ENCODE results near the gene ZC3H12A.

ZC3H12A gene

GRCh38 chr1:37456614-37457013 is 17.8 kb upstream of the ZC3H12A start:
- DNase-seq, result no peak

DNA sequence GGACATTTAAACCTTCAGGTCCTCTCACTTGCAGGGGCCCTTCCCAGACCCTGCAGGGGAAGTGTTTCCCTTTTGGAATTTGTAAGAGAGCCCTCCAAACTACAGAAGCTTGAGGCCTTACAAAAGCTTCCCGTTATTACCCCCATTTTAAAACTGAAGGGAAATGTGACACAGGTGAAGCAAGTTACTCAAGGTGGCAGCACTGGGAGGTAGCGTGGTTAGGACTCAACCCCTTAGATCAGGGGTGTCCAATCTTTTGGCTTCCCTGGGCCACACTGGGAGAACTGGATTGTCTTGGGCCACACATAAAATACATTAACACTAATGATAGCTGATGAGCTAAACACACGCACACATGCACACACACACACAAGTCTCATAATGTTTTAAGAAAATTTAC is 15.8 kb upstream of the ZC3H12A start:
- DNase-seq, result no peak

- no peak for DNase-seq
Observed at GRCh38 chr1:37461698-37462436, 12.5 kb upstream of the ZC3H12A start.

DNA sequence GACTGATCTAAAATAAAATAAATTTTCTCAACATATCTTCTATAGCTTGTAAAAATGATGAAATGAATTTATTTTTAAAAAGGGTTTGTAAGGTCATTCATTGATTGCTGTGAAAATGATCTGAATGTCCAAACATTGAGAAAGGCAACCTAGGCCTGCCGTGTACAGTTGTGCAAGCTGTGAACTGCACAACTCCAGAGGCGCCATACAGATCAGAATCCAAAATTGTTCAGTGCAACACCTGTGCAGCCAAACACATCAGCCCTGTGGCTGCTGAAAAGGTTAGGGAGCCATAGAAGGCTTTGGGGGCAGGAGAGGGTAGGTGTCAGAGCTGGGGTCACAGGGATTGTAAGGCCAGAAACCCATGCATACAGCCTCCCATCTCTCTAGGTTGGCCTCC is 9.9 kb upstream of the ZC3H12A start:
- DNase-seq, result no peak

- no peak for DNase-seq
Observed at GRCh38 chr1:37465593-37466517, 8.5 kb upstream of the ZC3H12A start.

DNA sequence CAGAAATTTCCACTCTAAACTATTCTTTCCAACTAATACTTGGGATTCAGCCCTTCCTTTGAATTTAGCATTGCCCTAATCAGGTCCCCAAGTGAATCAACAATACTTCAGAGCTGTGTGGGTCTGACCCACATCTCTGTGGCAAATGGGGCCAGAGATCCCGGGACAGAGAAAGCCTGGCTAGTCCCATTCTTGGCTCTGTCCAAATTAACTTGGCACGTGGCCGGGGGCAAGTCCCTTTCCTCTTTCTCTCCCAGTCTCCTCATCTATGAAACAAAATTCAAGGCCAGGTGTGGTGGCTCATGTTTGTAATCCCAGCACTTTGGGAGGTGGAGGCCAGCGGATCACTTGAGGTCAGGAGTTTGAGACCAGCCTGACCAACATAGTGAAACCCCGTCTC is 6.3 kb upstream of the ZC3H12A start:
- DNase-seq, result no peak

GRCh38 chr1:37469386-37469785 is 5.0 kb upstream of the ZC3H12A start:
- DNase-seq, result no peak

DNA sequence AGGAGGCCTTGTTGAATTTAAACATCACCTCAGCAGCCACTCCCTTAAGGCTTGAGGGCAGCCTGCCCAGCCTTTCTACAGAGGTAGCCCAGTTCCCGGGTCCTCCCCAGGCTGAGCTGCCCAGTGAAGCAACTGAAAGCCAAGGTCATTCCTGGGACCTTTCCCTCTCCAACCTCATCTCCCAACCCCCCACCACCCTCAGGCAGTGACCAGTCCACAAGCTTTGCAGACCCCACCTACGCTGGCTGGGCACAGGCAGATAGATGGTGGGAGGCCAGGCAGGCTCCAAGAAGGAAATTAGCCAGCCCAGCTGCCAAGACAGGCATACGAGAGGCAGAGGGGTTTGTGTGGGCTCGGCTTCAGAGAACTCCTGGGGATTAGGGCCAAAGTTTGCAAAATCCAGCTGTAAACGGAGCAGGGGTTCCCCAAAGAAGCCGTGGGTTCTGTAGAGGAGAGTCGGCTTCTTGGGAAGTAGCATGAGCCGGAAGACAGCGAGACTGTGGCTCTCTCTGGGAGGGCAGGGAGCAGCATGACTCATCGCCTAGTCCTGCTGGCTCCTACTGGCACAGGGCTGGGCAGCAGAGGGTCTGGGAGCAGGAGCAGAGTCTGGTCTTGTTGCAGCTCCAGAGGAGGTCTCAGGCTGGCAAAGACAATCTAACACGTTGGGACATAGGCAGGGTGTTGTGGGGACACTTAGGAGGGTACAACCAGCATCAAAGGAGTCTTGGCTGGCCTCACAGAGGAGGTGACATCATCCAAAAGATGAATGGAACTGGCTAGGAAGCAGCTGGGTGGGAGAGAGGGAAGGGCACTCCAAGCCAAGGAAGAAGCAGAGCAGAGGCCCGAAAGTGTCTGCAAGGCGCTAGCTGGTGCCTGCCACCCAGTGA is 2.8 kb upstream of the ZC3H12A start:
- DNase-seq, result no peak

DNA sequence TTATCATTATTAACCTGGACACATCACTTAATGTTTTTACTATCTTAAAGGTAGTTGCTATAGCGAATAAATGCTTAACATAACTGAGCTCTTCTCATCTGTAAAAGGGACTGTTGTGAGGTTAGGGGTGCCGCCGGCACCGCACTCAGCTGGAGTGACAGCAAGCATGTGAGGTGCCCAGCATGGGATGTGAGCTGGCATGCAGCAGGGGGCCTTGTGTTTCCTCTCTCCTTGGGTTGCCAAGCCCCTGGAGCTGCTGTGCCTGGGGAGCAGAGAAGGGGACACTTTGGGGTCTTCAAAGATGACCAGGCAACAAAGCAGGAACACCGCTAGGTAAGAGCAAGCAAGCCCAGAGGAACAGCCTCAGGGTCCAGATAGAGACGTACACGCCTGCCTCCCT is 2.1 kb upstream of the ZC3H12A start:
- DNase-seq, result no peak

DNA sequence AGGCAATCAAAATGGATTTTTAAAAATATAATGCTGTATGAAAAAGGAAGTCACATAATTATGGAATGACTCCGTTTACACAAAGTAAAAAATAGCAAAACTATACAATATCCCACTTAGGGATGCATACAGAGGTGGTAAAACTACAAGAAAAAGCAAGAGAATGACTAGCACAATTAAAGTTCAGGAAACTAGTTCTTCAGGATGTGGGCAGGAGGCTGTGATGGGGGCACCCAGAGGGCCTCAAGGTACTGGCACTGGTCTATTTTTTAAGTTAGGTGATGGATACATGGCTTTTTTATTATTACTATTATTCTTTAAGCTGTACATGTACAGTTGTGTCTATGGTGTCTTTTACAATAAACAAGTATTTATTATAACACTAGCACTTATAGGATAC is 1.4 kb upstream of the ZC3H12A start:
- no peak for DNase-seq

DNA sequence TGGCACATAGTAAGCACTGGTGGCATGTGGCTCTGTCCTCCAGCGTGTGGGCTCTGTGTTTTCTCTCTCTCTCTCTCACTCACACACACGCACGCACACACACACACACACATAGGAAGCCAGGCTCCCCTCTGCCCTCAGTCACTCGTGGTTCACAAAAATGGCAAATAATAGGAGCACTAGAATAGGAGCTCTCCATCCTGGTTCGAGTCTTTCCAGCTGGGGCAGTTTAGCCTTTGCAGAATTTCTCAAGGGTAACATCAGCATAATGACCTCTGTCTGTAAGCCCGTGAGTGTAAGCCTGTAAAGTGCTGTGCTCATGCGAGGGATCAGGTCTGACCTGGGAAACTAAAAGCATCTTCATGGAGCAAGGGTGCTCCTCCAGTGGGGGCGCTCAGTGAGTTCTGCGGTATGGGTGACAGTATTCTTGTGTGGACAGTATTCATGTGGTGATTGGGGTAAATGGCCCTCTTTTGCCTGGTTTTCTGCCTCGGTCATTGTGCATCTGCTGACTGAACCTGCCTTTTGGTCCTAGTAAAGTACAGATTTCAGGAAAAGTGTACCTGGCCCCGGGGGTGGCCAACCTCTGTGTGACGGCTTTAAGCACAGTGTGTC is 842 bp upstream of the ZC3H12A start:
- DNase-seq, result peak; percentile 16

DNA sequence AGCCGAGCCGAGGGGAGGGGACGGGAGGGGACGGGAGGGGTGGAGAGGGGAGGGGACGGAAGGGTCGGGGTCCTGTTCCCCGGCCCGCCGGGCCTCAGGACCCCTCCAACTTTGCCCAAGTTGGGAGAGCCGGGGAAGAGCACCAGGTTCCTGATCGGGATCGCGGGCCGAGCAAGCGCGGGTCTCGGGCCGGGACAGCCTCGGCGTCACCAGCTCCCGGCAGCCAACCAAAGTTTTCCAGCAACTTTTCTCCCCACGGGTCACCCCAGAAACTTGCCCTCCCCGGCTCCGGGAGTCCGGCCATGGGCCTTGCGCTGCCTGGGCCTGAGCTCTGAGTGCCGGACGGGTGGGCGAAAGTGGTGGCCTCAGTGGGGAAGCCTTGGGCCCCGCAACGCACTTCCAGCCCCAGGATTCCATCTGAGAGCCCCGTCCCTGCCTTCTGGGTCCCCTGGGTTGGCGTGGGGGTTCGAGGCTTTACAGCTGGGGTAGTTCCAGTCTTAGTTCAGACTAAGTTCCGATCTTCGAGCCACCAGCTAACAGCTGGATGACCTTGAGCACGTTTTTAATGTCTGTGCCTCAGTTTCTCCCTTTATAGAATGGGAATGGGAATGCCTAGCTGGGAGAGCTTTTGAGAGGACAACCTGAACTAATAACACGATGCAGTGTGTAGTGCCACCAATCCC is 458 bp downstream of the ZC3H12A start:
- no peak for DNase-seq

- DNase-seq, result no peak
Observed at GRCh38 chr1:37475380-37476086, 1.2 kb downstream of the ZC3H12A start.

DNA sequence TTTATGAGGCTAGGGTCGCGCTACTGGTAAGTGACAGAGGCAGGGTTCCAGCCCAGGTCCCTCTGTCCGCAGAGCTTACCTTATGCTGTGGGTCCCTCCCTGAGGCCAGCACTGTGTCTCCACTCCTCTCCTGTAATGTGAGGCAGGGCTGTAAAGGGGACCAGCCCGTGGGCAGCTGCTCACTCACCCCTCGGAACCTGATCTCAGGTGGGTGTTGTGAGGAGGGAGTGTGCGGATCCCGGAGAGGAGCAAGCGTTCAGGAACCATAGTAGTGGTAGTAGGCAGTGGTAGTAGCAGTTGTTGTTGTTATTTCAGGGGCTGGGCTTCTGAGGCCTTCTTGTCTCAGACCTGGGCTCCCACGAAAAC is 1.7 kb downstream of the ZC3H12A start:
- no peak for DNase-seq

DNA sequence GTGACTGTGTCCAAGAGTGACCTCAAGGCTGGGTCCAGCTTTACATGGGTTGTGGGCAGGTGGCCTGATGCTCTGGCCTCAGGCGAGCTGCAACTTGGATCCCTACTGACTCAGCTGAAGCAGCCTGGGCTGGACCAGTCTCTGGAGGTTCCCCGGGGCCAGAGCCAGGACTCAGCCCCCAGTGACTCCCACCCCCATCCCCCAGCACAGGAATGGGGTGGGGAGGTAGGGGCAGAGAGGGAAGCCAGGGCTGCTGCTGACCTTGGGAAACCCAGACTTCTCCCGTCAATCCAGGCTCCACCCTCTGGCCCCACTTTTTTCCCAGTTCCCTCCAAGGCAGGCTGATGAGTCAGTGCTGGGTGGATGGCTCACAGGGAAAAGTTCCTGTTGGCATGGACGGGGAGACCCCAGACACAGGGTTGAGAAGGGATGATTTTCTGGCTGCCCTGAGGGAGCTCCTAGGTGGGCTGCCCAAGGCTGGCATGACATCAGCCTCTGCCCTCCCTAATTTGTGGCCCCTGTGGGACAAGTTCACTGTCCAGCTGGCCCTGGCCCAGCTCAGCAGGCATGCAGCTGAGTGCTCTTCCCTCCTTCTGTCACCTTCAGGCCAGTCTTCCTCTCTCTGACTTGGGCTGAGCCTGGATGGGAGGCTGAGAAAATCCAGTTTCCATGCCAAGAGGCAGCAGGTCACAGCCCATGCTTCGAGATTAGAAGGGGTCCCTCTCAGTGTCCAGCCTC is 2.2 kb downstream of the ZC3H12A start:
- DNase-seq, result no peak

- DNase-seq, result no peak
Observed at GRCh38 chr1:37477198-37477931, 3.0 kb downstream of the ZC3H12A start.

DNA sequence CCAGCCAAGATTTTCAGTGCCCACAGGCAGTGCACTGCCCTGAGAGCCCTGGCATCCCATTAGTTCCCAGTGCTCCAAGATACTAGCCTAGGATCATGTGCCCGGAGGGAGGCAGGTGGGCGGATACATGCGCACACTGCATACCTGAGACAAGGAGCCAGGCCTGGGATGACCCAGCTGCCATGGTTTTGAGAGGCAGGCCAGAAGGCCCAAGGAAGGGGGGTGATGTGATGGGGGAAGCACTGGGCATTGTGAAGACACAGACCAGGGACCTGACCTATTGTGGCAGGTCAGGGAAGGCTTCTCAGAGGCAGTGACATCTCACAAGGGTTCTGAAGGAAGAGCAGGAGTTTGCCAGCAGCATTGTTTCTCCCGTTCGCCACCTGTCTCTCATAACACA is 3.6 kb downstream of the ZC3H12A start:
- DNase-seq, result no peak

- peak; percentile 25 for DNase-seq
Observed at GRCh38 chr1:37478451-37478881, 4.1 kb downstream of the ZC3H12A start.

DNA sequence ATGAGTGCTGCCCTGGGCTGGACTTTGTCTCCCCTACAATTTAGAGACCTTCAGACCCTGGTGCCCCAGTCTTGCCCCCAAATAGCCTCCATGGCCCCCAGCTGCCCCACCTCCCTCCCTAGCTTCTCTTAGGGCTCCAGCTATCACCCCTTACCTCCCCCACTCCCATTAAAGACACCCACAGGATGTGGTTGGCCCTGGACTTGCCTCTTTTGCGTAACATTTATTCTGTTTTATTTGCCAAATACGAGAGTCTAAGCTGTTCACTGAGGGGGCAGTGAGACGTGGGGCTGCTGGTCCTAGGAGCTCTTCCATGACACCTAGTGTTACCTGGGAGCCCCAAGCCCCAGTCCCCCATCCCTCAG is 4.5 kb downstream of the ZC3H12A start:
- DNase-seq, result peak; percentile 47
